Activated T-cell treated with anti-CD3 and anti-CD28 coated beads, Interleukin-2, amount 50 U/mL, for 72 hours (primary cell): Measurements from ENCODE around the gene PRKG1. TPM values are rescaled to one million over a fixed set of nuclear protein-coding genes. Genes with fewer than 3 reads are reported as not detected.
A peak's percentile ranks its signal among the peaks of the same experiment; 100 is the strongest.

Source experiments
- ATAC-seq, 2 donors: fragments of 150-1000 bp; cut with Tn5 transposase; replicated peaks in 1 of 2; 2 replicates each; pipeline ENCODE4 v1.10.0; 2021; ENCODE audit warnings: moderate library complexity in 2 of 2, mild to moderate bottlenecking in 1 of 2
- DNase-seq, 2 donors: peaks; one replicate each; pipeline ENCODE4 v3.0.0; 2021 to 2022; ENCODE audit warnings: mixed read lengths in 1 of 2
- H3K27ac Mint-ChIP-seq: one replicate; pipeline ENCODE4 v1.8.0; 2022; ENCODE audit warnings: mild to moderate bottlenecking, moderate library complexity, mixed read lengths
- H3K27me3 Mint-ChIP-seq: one replicate; pipeline ENCODE4 v1.8.0; 2022; ENCODE audit warnings: low read depth, mixed read lengths
- H3K36me3 Mint-ChIP-seq, 2 donors: one replicate each; pipeline ENCODE4 v1.8.0; 2022; ENCODE audit warnings: mixed read lengths in 2 of 2, mild to moderate bottlenecking in 1 of 2; ENCODE audit not compliant: insufficient read depth in 2 of 2
- H3K4me1 Mint-ChIP-seq: one replicate; pipeline ENCODE4 v1.8.0; 2022; ENCODE audit warnings: low read depth, mixed read lengths
- H3K4me3 Mint-ChIP-seq, 2 donors: one replicate each; pipeline ENCODE4 v1.8.0; 2022; ENCODE audit warnings: mild to moderate bottlenecking in 2 of 2, mixed read lengths in 2 of 2, moderate library complexity in 2 of 2
- H3K9me3 Mint-ChIP-seq, 2 donors: one replicate each; pipeline ENCODE4 v1.8.0; 2022; ENCODE audit warnings: mixed read lengths in 2 of 2
- total RNA-seq, 2 donors: library from RNA; stranded (reverse); gene quantifications; one replicate each; pipeline ENCODE4 v1.2.3, GENCODE V29; 2022

The PRKG1 gene
- total RNA-seq, 2 donors from 2014 or later = not detected

DNA sequence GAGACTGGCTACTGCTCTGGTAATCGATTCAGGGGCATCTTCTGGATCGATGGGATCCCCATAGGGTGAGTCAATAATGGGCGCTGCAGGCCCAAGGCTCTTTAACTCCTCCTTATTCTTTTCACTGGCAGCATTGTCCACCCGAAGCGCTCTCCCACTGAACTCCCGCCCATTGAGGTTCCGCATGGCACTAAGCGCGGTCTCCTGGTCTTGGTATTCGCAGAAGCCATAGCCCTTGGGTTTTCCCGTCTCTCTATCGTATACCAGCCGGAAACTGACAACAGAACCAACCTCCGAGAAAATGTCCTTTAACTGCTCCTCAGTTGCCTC, 624.8 kb downstream of the PRKG1 start:
- H3K4me1 Mint-ChIP-seq = peaks cover 53% of the 10 kb centered on the region
- H3K36me3 Mint-ChIP-seq = peaks cover 11 to 25% of the 10 kb centered on the region in 2 donors
- no peak for DNase-seq
- H3K4me3 Mint-ChIP-seq = peak overlapping the region; percentile 97
- H3K27ac Mint-ChIP-seq = peak overlapping the region; percentile 100
- ATAC-seq = peak; percentile 48 to 49
- no peaks in the 10 kb centered on the region for H3K27me3 Mint-ChIP-seq
- H3K9me3 Mint-ChIP-seq = no peaks in the 10 kb centered on the region

DNA sequence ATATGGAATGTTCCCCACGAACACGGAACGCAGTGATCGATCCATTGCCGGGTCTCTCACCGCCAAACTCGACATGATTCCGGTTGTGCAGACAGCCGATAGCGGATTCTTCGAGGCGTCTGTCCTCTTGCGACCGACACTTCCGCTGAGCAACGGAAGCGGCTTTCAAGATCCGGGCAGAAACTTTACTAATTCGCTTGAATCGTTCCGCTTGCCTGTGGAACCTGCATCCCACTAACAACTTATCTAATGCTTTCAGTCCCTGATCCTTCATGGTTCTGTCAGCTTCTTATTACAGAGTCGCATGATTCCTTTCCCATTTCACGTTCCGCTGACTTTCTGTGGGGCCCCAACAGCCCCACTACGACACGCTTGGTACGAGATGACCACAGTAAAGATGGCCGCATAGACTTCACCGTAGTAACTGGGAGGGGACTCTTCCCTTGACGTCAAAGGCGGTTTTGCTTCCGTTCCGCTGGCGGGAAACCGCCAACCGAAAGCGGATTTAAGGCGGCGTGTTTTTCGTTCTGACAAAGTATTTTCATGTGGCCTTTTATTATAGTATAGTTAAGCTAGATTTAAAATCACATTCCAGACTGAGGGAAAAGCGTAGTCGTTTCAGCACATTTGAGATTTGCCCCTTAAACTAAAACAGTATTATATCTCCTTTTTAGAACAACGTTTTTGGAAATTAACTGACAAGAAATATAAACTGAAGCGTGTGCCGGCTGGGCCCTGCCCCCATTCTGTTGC, 625.4 kb downstream of the PRKG1 start, which contains the start of gene CSTF2T:
Gene CSTF2T, minus strand, starts transcription at position 121 of the 753 bp plus-strand sequence. Its CDS starts 46 bp downstream, at position 75.
- peaks cover 53% of the 10 kb centered on the region for H3K4me1 Mint-ChIP-seq
- ATAC-seq (peak; percentile 88 to 92), DNase-seq (peak; percentile 91)
- H3K27ac Mint-ChIP-seq = peak within 1 kb of the TSS; percentile 100
- H3K27me3 Mint-ChIP-seq = no peaks in the 10 kb centered on the region
- H3K9me3 Mint-ChIP-seq = no peaks in the 10 kb centered on the region
- peaks cover 11 to 25% of the 10 kb centered on the region in 2 donors for H3K36me3 Mint-ChIP-seq
- H3K4me3 Mint-ChIP-seq = peak within 1 kb of the TSS; percentile 97

DNA sequence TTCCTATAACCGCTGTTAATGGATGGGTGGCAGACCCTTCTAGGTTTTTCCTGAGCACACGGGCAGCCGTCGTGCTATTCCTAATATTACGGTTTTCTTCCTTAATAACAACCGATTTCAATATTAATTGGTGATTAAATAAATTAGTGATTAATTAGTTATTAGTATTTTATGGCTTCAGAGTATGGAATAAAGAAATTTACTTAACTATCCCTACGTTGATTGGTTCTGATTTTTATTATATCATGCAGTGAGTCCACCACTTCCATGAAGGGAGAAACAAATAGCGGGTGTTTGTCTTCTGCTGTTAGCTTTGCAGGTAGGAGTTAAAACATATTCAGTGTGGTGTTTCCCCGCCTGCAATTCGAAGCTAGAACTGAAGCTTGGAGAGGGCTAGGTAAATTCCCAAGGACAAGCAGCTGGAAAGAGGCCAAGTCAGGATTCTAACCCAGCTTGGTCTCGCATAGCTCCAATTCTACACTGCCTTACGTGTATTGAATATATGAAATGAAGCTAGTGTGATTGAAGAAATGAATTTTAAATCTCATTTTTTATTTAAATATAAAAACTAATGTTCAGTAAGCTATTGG, 626.0 kb downstream of the PRKG1 start:
- Mint-ChIP-seq H3K9me3 (no peaks in the 10 kb centered on the region), H3K36me3 (peaks cover 11 to 25% of the 10 kb centered on the region in 2 donors), H3K4me3 (peak overlapping the region; percentile 97), H3K27ac (peak overlapping the region; percentile 100), H3K27me3 (no peaks in the 10 kb centered on the region), H3K4me1 (peaks cover 53% of the 10 kb centered on the region)
- ATAC-seq (no peak), DNase-seq (peak; percentile 11 to 19)

DNA sequence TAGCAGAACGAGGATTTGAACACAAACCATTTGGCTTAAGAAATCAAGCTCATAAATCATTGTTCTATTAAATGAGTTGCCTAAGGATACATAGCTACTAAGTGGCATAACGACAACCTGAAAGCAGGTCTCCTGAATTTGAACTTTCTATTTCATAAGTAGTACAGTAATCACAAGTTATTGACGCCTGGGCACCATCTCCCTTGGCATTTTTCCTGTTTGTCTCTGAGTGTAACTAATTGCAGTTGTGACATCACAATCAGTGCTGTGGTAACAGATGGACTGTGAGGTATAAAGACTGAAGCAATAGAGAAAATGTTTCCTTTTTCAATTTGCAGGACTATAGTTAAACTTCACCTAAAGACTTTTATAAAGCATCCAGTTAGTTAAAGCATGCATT, 631.5 kb downstream of the PRKG1 start:
- no peak overlapping the region for H3K4me3 Mint-ChIP-seq
- no peak overlapping the region for H3K27ac Mint-ChIP-seq
- no peak for DNase-seq
- ATAC-seq = no peak
- peaks cover 0 to 2% of the 10 kb centered on the region in 2 donors for H3K9me3 Mint-ChIP-seq
- H3K36me3 Mint-ChIP-seq = no peaks in the 10 kb centered on the region
- H3K4me1 Mint-ChIP-seq = peaks cover 34% of the 10 kb centered on the region
- H3K27me3 Mint-ChIP-seq = no peaks in the 10 kb centered on the region

DNA sequence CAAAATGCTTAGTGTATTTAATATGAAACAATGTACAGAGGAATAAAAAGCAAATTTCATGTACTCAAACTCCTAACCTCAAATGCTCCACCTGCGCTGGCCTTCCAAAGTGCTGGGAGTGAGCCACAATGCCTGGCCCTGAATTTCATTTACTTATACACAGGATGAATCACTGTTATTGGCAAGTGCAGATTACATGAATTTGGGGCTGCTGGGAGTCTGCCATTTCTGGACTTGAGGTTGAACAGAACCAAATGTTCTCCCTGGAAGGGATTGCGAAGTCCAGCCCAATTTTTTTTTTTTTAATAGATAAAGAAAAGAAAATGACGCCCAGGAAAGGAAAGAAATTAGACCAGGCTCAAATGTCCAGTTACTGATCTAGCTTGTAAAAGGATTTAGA, 631.9 kb downstream of the PRKG1 start:
- Mint-ChIP-seq H3K27ac (no peak overlapping the region), H3K27me3 (no peaks in the 10 kb centered on the region), H3K9me3 (peaks cover 0 to 2% of the 10 kb centered on the region in 2 donors), H3K4me3 (no peak overlapping the region), H3K4me1 (peaks cover 32% of the 10 kb centered on the region), H3K36me3 (no peaks in the 10 kb centered on the region)
- DNase-seq (no peak), ATAC-seq (no peak)

DNA sequence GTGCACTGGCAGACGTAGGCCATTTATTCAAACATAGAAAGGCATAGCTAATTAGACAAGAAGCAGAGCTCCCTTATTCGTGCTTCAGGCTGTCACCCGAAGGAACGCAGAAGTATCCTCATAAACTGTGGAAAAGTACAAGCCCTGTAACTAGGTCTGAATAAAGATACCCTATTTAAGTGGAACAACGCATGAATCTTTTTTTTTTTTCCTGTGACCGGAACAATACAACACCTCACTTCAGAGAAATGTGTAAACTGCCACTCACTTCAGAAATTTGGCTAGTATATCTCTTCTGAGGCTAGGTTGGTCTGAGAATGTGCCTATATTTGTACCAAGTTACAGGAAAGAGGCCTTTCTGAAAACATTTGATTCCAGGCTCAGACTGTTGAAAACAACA, 633.1 kb downstream of the PRKG1 start:
- Mint-ChIP-seq H3K4me1 (peaks cover 21% of the 10 kb centered on the region), H3K27me3 (no peaks in the 10 kb centered on the region), H3K27ac (peak overlapping the region; percentile 91), H3K4me3 (peak overlapping the region in 1 of 2 donors; percentile 42), H3K36me3 (no peaks in the 10 kb centered on the region), H3K9me3 (peaks cover 0 to 2% of the 10 kb centered on the region in 2 donors)
- ATAC-seq = peak in 1 of 2 donors; percentile 67
- DNase-seq = no peak

DNA sequence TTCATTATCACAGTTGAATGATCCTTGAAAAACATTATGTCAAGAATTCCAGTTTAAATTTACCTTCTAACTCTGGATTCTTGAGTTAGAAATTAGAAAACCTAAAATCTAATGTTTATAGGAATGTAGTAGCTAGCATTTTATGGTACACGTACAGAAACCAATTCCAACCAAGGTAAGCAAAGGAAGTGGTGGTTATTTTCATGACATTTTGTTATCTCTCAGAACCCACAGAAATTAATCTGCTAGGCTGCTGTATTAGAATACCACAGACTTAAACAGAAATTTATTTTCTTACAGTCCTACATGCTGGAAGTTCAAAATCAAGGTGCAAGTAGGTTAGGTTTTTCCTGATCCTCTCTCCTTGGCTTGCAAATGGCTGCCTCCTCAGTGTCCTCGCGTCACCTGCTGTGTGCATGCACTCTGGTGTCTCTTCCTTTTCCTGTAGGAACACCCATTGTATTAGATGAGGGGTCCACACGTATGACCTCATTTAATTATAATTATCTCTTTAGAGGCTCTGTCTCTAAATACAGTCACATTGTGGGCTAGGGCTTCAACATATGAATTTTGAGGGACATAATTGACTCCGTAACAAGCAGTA, 633.6 kb downstream of the PRKG1 start:
- Mint-ChIP-seq H3K4me1 (peaks cover 21% of the 10 kb centered on the region), H3K27me3 (no peaks in the 10 kb centered on the region), H3K4me3 (peak overlapping the region; percentile 5 to 42), H3K27ac (peak overlapping the region; percentile 91), H3K9me3 (peaks cover 0 to 2% of the 10 kb centered on the region in 2 donors), H3K36me3 (no peaks in the 10 kb centered on the region)
- ATAC-seq = no peak
- DNase-seq = no peak

DNA sequence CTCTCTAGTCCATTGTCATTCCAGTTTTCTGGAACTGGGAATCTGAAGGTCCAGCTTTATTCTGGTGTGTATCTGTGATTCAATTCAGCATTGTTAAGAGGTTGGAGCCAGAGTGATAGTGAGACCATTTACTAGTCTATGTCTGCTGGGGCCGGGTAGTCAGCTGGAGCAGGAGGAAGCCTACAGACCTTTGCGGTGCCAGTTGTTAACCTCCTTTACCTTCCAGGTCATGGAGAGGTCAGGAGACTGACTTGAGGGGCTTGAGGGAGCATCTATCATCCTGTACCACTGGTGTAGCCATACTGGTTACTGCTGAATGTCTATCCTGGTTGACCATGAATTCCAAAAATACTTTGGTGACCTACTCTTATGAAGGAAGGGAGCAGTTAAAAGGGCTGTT, 634.3 kb downstream of the PRKG1 start:
- Mint-ChIP-seq H3K4me3 (peak overlapping the region; percentile 31 to 42), H3K9me3 (peaks cover 0 to 2% of the 10 kb centered on the region in 2 donors), H3K36me3 (no peaks in the 10 kb centered on the region), H3K27ac (peak overlapping the region; percentile 69), H3K4me1 (peaks cover 17% of the 10 kb centered on the region), H3K27me3 (no peaks in the 10 kb centered on the region)
- ATAC-seq = no peak
- no peak for DNase-seq

DNA sequence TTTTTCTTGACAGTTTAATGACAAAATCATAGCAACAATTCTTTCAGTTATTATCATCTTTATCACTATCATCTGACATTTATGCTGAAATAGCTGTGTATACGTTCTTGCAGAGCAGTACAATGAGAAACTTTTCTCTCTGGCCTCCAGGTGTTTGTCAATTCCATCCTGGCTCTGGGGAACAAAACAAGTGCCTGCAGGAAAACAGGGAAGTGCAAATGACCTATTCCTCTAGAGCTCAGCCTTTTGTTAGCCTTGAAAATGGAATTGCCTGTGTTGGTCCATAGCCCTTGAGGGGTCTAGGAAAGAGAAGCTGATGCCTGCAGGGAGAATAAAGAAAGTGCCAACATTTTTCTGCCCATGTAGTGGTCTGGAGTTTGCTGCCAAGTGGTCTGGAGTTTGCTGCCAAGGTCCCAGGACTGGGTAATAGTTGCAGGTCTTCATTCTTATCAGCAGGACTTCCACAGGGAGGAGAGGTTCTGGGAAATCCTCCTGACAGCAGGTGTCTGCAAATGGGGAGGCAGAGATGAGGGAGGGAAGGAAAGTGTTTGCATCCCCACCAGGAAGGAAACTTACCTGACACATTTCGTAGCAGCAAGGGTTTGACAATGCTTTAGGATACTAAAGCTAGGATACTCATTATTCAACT, 635.2 kb downstream of the PRKG1 start:
- Mint-ChIP-seq H3K27me3 (no peaks in the 10 kb centered on the region), H3K36me3 (no peaks in the 10 kb centered on the region), H3K27ac (peak overlapping the region; percentile 46), H3K4me3 (no peak overlapping the region), H3K9me3 (peaks cover 0 to 2% of the 10 kb centered on the region in 2 donors), H3K4me1 (peaks cover 17% of the 10 kb centered on the region)
- ATAC-seq (no peak), DNase-seq (no peak)

DNA sequence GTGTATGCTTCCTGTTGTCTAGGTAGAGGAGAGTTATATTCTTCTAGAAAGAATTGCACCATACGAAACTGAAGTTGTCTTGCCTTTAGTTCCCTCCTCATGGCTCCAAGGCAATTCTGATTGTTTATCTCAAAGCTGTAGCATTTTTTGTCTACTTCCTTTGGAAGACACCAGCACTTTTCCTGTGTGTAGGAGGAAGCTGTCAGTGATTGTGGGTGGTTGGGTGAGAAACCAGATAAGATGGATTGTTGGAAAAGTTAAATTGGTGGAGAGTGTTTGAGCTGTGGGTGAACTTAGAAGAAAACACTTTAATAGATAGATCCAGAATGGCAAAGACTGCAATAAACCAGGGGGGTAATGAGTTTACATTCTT, 637.2 kb downstream of the PRKG1 start:
- Mint-ChIP-seq H3K27me3 (peaks cover 7% of the 10 kb centered on the region), H3K4me1 (peaks cover 17% of the 10 kb centered on the region), H3K9me3 (peaks cover 0 to 2% of the 10 kb centered on the region in 2 donors), H3K27ac (peak overlapping the region; percentile 6), H3K36me3 (no peaks in the 10 kb centered on the region), H3K4me3 (no peak overlapping the region)
- DNase-seq (no peak), ATAC-seq (no peak)

DNA sequence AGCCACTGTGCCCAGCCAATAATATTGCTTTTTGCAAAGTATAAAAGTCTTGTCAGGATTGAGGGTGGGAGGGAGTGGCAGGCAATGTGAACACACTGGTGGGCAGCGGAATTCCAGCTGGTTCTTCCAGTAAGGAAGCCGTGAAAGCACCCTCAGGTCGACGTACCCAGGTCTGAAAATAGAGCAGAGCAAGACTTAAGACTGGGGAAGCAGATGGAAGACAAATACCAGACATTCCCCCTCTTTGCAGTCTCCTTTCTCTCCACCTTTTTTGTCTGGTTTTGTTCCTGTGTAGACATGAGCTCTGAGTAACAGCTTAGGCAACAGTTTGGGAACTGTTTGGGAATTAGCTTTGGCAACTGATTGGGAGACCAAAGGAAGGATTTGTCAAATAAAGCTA, 642.7 kb downstream of the PRKG1 start:
- peaks cover 36% of the 10 kb centered on the region for H3K27me3 Mint-ChIP-seq
- ATAC-seq = no peak
- no peak overlapping the region for H3K4me3 Mint-ChIP-seq
- no peaks in the 10 kb centered on the region for H3K36me3 Mint-ChIP-seq
- no peak for DNase-seq
- peaks cover 5% of the 10 kb centered on the region for H3K4me1 Mint-ChIP-seq
- no peaks in the 10 kb centered on the region for H3K9me3 Mint-ChIP-seq
- H3K27ac Mint-ChIP-seq = no peak overlapping the region

DNA sequence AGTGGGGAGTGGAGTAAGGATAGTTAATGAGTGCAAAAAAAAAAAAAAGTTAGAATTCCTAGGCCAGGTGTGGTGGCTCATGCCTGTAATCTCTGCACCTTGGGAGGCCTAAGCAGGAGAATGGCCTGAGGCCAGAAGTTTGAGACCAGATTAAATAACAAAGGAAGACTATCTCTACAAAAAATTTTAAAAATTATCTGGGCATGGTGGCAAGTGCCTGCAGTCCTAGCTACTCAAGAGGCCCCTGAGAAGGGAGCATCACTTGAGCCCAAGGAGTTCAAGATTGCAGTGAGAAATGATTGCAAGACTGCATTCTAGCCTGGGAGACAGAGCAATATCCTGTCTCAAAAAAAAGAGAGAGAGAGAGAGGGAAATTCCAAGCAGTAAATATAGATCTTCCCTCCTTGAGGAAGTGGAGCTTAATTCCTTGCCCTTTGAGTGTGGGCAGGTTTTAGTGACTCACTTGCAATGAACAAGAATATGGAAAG, 644.6 kb downstream of the PRKG1 start:
- peaks cover 0 to 3% of the 10 kb centered on the region in 2 donors for H3K36me3 Mint-ChIP-seq
- peaks cover 5% of the 10 kb centered on the region for H3K4me1 Mint-ChIP-seq
- peaks cover 36% of the 10 kb centered on the region for H3K27me3 Mint-ChIP-seq
- H3K9me3 Mint-ChIP-seq = no peaks in the 10 kb centered on the region
- no peak overlapping the region for H3K4me3 Mint-ChIP-seq
- no peak for DNase-seq
- no peak for ATAC-seq
- H3K27ac Mint-ChIP-seq = no peak overlapping the region

DNA sequence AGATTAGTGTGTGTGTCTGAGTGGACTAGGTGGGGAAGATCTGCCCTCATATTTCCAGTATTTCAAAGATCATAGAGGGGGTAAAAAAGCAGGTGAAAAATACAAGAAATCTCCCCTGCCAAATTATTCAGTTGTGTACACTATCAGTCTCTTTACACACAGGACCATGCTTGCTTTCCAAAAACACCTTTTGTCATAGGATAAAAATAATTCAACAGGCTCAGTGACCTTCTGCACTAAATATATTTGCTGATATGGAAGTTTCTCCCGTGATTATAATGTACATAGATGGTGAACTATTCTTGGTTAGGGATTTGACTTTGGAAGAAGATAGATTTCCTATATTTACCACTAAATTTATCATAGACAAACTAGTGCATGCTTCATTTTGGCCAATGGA, 649.8 kb downstream of the PRKG1 start:
- Mint-ChIP-seq H3K27ac (no peak overlapping the region), H3K9me3 (no peaks in the 10 kb centered on the region), H3K4me1 (peaks cover 1% of the 10 kb centered on the region), H3K36me3 (peaks cover 0 to 3% of the 10 kb centered on the region in 2 donors), H3K4me3 (no peak overlapping the region), H3K27me3 (peaks cover 15% of the 10 kb centered on the region)
- ATAC-seq (no peak), DNase-seq (no peak)
